ENCODE measurements around the gene BNIP1.

BNIP1 gene

DNA sequence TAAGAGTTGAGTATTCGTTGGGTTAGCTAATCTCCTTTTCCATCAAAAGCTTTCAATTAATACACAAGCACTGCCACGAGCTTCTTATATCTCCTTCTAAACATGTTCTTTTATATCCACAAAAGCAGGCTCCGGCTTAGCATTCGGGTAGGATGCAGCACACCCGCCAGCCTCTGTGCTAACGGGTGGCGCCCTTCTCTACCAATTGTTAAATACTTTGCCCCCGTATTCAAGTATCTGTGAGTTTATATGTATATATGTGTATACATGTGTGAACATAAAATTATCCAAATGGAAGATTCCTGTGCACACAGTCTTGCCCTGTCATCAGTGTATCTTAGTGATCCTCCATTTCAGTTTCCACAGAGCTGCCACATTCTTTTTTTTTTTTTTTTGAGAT lies 27.8 kb downstream of the BNIP1 start:
- DNase-seq: no peak

GRCh38 chr5:173175523-173175922 lies 31.2 kb downstream of the BNIP1 start:
- no peak for DNase-seq

- DNase-seq: no peak
Measured at GRCh38 chr5:173178369-173178910, 34.1 kb downstream of the BNIP1 start.

GRCh38 chr5:173180331-173180730 lies 36.0 kb downstream of the BNIP1 start:
- no peak for DNase-seq

DNA sequence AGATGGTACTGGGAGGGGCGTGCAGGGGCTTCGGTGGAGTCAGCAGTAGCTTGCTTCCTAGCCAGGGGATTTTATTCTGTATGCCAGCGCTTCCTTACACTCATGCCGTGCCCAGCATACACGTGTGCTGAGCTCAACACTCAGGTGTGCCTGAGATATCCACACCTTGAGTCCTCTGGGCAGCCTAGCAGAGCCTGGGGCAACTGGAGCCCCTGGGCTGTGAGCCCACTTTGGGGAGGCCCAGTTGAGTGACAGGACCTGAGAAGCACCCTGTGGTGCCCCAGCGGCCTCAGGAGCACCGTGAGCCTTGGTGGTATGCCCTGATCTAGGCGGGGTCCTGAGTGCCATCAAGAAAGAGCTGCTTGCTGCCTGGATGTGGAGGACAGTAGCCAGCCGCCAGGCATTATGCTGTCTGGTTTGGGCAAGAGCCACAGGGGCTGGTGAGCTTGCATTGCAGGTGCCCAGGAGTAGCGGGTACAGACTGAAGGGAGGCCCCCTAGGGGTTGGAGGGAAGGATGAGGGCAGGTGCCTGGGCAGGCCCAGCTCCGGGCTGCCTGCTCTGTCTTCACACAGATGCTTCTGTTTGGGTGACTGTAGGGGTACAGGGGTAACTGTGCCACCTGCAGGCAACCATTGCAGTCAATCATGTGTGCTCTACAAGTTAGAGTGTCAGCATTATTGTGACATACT lies 42.9 kb downstream of the BNIP1 start:
- DNase-seq: no peak

DNA sequence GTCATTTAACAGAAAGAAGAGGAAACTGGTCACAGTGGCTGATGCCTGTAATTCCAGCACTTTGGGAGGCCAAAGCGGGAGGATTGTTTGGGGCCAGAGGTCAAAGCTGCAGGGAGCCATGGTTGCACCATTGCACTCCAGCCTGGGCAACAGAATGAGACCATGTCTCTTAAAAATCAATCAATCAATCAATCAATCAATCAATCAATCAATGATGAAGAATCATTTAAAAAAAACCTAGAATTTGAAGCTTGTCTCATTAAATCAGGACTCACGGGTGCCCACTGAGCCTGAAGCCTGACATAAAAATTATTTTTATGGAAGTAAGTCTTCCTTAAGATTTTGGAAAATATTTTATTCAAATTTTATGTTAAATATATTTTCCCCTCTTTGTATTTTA lies 43.9 kb downstream of the BNIP1 start:
- DNase-seq: no peak

DNA sequence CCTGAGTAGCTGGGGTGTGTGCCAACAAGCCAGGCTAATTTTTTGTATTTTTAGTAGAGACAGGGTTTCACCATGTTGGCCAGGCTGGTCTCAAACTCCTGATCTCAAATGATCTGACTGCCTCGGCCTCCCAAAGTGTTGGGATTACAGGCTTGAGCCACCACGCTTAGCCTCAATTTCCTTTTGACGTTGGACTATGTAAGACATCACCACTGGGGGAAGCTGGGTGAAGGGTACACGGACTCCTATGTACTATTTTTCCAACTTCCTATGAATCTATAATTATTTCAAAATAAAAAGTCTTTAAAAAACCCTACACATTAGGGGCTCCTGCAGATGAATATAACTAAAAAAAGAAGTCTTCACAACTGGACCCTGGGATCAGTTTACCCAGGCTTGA lies 46.7 kb downstream of the BNIP1 start:
- no peak for DNase-seq

DNA sequence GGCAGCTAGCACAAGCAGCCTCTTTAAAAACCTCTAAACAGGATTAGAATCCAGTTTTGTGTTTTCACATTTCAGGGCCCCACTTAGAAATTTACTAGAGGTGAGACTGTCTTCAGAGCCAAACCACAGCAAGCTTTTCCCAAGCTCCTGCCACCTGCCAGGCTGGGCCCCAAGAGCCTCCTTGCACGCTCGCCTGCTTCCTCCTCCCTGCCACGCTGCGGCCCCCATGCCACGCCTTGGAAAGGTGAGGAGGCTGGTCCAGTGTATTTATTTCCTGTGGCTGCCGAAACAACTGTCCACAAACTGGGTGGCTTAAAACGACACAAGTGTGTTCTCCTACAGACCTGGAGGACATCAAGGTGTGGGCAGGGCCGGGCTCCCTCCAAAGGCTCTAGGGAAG lies 47.2 kb downstream of the BNIP1 start:
- DNase-seq: no peak

DNA sequence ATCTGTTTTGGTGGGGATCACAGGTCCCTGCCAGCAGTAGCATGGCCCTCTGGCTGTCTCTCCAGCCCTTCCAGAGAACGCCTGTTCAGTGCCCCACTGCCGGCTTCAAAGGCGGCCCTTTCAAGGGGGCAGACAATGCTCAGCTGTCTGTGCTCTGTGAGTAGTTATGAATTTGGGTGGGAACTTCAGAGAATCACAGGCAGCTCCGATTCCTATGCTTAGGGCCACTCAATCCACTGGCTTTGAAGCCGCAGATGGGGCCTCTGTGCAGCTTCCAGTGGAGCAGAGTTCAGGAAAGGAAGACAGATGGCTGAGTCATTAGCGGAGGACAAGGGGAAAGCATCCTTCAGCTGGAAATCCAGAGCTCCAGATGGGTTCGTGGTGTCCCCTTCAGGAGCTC lies 48.2 kb downstream of the BNIP1 start:
- DNase-seq: no peak

- DNase-seq: no peak
Measured at GRCh38 chr5:173196133-173196952, 52.0 kb downstream of the BNIP1 start.

DNA sequence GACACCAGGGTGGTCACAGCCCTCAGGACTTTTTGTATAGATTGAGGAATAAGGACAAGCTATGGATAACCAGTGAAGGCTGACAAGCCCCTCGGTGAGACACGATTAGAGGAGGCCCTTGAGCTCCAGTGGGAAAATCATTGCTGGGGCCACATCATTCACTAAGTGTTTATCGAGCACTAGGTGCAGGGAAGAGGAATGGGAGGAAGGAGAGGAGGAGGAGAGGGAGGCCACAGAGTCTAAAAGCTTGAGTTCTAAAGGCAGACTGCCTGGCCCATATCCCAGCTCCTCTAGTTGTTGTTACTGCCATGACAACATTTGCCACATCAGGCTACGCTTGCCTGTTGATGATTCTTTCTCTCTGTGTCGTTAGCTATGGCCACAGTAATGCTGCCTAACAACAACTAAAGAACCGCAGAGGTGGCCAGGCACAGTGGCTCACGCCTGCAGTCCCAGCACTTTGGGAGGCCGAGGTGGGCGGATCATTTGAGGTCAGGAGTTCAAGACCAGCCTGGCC lies 53.1 kb downstream of the BNIP1 start:
- no peak for DNase-seq

DNA sequence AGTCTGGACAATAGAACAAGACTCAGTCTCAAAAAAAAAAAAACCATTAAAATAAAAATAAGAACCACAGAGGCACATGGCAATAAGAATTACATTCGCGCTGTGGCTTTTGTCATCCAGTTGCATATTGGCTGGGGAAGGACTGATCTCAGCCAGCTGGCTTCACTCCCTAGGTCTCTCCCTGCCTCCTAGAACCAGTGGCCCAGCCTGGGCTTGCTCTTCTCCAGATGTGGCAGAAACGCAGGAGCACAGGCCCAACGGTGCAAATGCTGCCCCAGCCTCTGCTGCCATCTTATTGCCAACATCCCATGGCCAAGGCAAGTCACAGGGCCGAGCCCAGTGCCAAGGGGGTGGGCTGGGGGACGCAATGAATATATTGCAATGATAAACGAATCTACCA lies 53.7 kb downstream of the BNIP1 start:
- no peak for DNase-seq

DNA sequence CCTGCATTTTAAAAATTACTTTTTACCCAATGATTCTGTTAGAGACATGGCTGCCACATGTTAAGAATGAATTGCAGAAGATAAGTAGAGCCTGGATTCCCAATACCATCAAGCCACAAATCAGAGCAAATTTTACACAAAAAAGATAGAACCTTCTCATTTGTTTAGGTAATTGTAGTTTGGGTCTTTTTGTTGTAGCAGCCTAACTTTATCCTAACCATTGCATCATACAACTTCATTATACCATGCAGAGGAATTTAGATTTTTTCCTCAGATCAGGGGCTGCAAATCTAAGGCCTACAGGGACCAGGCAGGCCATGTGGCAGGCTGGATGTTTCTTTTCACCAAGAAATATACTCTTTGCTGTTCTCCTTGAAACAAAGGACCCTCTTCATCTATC lies 56.0 kb downstream of the BNIP1 start:
- DNase-seq: no peak

DNA sequence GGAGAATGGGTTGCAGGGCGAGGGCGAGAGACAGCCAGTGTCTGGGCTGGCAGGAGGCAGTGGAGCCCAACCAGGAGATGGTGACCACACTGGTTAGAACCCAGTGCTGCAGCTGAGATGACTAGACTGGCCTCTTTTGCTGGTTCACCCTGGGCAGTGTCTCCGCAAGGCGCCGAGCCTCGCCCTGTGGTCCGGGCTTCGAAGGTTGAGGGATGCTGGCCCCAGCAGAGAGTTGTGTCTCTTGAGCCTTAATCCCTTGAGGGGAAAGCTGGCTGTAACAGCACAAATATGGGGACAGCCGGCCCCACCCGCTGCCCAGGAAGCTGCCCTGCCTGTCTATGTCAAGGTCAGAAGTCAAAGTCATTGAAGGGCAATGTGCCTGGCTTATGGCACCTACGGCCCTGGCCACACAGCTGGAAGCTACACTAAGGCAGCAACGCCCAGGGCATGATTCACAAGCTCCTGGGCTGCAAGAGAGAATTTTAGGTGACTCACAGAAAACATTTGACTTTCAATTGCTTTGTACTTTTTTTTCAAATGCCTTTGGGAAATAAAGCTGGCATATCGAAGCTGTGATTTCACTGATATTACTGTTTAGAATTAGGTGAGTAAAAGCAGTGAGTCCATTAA lies 57.4 kb downstream of the BNIP1 start:
- no peak for DNase-seq

DNA sequence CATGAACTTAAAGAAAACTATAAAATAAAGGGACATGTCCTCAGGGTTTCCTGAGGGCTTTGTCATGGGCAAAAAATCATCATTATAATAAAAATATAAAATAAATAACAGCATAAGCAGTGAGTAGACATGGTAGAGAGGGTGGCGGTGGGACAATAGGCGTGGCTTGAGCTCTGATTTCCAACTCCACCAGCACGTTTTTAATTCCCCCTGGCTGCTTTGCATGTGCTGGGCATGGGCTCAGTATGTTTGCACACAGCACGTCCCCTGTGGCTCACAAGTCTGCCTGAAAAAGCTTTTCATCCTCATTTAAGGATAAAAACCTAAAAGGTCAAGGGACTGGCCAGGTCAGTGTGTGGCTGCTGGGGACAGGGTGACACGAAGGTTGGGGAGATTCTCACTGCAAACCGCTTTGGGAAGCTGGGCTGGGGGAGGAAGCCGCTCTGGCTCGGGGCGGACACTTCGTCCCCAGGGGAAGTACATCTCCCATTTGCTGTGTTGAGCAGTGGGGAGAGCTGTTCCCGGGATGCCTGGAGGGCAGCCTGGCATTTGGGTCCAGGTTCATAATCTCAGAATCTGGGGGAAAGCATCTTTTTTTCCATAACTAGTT lies 58.0 kb downstream of the BNIP1 start:
- no peak for DNase-seq

- DNase-seq: no peak
Measured at GRCh38 chr5:173204185-173204979, 60.1 kb downstream of the BNIP1 start.

DNA sequence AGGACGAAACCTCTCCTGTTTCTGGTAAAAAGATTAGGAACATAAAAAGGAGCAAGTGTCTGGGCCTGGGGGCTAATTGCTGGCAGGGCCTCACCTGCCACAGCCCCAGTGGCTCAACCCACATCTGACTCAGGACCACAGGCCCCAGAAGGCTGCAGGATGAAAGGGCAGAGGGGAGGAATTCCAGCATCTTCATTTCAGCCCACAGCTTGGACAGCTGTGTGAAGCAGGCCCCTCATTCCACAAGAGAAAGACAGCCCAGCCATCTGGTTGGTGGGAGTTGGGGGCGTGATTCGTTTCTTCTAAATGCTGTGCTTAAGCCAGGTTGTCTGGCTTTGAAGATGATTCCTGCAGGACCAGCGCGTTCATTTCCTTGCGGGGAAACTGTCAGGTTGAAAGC lies 61.6 kb downstream of the BNIP1 start:
- DNase-seq: no peak

DNA sequence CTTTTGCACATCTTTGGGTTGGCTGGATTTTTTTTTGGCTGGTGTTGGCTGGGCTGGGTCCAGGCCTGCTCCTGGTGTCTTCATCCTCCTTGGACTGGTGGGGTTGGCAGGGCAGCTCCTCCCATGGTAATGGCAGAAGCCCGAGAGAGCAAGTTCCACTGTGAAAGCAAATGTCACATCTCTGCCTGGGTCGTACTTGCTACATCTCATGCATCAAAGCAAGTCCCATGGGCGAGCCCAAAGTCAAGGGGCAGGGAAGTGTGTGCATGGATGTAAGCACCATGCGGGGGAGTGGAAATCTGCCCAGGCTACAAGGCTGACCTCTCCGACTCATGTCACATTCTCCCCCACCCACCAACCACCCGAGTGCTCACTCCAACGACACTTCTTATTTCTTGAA lies 64.0 kb downstream of the BNIP1 start:
- DNase-seq: no peak

- no peak for DNase-seq
Measured at GRCh38 chr5:173210877-173211276, 66.5 kb downstream of the BNIP1 start.

GRCh38 chr5:173211284-173211683 lies 67.0 kb downstream of the BNIP1 start:
- no peak for DNase-seq

DNA sequence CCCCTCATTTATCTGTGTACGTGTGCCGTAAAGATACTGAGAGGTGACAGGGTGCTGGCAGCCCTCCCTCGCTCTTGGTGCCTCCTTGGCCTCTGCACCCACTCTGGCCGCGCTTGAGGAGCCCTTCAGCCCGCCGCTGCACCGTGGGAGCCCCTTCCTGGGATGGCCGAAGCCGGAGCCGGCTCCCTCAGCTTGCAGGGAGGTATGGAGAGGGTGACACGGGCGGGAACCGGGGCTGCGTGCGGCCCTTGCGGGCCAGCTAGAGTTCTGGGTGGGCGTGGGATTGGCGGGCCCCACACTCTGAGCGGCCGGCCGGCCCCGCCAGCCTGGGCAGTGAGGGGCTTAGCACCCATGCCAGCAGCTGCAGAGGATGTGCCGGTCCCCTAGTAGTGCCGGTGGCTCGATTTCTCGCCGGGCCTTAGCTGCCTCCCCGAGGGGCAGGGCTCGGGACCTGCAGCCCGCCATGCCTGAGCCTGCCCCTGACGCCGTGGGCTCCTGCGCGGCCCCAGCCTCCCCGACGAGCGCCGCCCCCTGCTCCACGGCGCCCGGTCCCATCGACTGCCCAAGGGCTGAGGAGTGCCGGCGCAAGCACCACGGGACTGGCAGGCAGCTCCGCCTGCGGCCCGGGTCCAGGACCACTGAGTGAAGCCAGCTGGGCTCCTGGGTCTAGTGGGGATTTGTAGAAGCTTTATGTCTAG lies 69.1 kb downstream of the BNIP1 start:
- DNase-seq: no peak

Data from NCI-H1436 treated with DMSO at 0.1 percent for 48 hours (cell line).